ENCODE measurements around the gene FEN1.

GRCh38 chr11:61749591-61750217 lies 43.0 kb upstream of the FEN1 start:
- TF ChIP-seq POLR2A (IDR thresholded peaks at IDR 0.05) (no peak), CTCF (IDR thresholded peaks at IDR 0.05) (no peak), POLR2AphosphoS5 (IDR thresholded peaks at IDR 0.05; ENCODE audit: insufficient read depth in 1 of 2, low read depth in 1 of 2) (no peak)

Measured in vagina (tissue), 2 donors.